Spinal cord (tissue), 10 donors: ENCODE measurements around the gene CHN2. TPM values are rescaled to one million over a fixed set of nuclear protein-coding genes. Genes with fewer than 3 reads are reported as not detected.

Source experiments
- DNase-seq, 6 donors: peaks; one replicate each; pipeline versions ENCODE4 v3.0.0 to v3.0.0-alpha.2; 2013 to 2015; ENCODE audit warnings: low spot score in 6 of 6, low read depth in 4 of 6
- H3K27ac ChIP-seq: one replicate; pipeline ENCODE4 v1.5.1; 2013; ENCODE audit warnings: low read depth, low read length, control low read depth
- H3K27me3 ChIP-seq: one replicate; pipeline ENCODE4 v1.6.1; 2013; ENCODE audit warnings: low read length; ENCODE audit not compliant: control insufficient read depth, insufficient read depth
- H3K36me3 ChIP-seq: one replicate; pipeline ENCODE4 v1.6.1; 2013; ENCODE audit warnings: low read length; ENCODE audit not compliant: control insufficient read depth, insufficient read depth
- H3K4me1 ChIP-seq: one replicate; pipeline ENCODE4 v1.6.1; 2013; ENCODE audit warnings: low read length; ENCODE audit not compliant: control insufficient read depth, insufficient read depth
- H3K4me3 ChIP-seq: one replicate; pipeline ENCODE4 v1.5.1; 2013; ENCODE audit warnings: low read depth, low read length, control low read depth
- H3K9me3 ChIP-seq: one replicate; pipeline ENCODE4 v1.6.1; 2013; ENCODE audit warnings: low read length; ENCODE audit not compliant: control insufficient read depth, insufficient read depth
- WGBS: methylation state at CpG from one replicate; pipeline ENCODE4 v1.1.5; 2013; ENCODE audit warnings: missing lambda C conversion rate; ENCODE audit not compliant: insufficient coverage; 5-methylcytosine and 5-hydroxymethylcytosine counted together
- polyA plus RNA-seq, 2 donors: library from polyadenylated mRNA; unstranded; fragments of 120-200 nt; gene quantifications; one replicate each; pipeline ENCODE4 v1.2.1, GENCODE V29; 2013; ENCODE audit not compliant: insufficient read length in 2 of 2
- total RNA-seq, 2 donors: library from RNA; depleted of rRNA in 1 of 2; stranded (reverse); fragments of 120-200 nt in 1 of 2; fragments of >200 nt in 1 of 2; gene quantifications; one replicate each; pipeline versions ENCODE4 v1.2.3 to v1.2.4, GENCODE V29; 2013 to 2014
- donor health status: healthy.

The CHN2 gene
- total and polyA plus RNA-seq, 4 donors = 17.9 to 30.5 (median 21.4) TPM

GRCh38 chr7:29179115-29179514 is 15.5 kb upstream of the CHN2 start:
- Histone ChIP-seq H3K9me3 (no peaks in the 10 kb centered on the region), H3K4me1 (no peaks in the 10 kb centered on the region), H3K36me3 (no peaks in the 10 kb centered on the region), H3K4me3 (no peak overlapping the region), H3K27me3 (no peaks in the 10 kb centered on the region), H3K27ac (no peak overlapping the region)
- no peak for DNase-seq
- WGBS = no CpG with 5 or more reads among the region's 1 CpG

GRCh38 chr7:29184599-29184998 is 10.0 kb upstream of the CHN2 start:
- DNase-seq = no peak
- no peak overlapping the region for H3K27ac ChIP-seq

GRCh38 chr7:29185613-29186012 is 9.0 kb upstream of the CHN2 start:
- WGBS = 100% methylated on average over 4 of the region's 6 CpGs

More at GRCh38 chr7:29184599-29184998, 10.0 kb upstream of the CHN2 start:
- peaks cover 1% of the 10 kb centered on the region for H3K4me1 ChIP-seq
- no CpG with 5 or more reads among the region's 2 CpGs for WGBS
- no peak overlapping the region for H3K4me3 ChIP-seq
- H3K36me3 ChIP-seq = no peaks in the 10 kb centered on the region
- H3K27me3 ChIP-seq = no peaks in the 10 kb centered on the region
- H3K9me3 ChIP-seq = no peaks in the 10 kb centered on the region

GRCh38 chr7:29189743-29190201 is 4.8 kb upstream of the CHN2 start:
- H3K4me1 ChIP-seq = peaks cover 12% of the 10 kb centered on the region
- H3K27ac ChIP-seq = no peak overlapping the region
- DNase-seq = peak in 4 of 6 donors; percentile 32 to 90 (median 66)
- peak overlapping the region; percentile 17 for H3K4me3 ChIP-seq
- H3K36me3 ChIP-seq = no peaks in the 10 kb centered on the region
- WGBS = 0% methylated on average over 10 of the region's 16 CpGs
- no peaks in the 10 kb centered on the region for H3K9me3 ChIP-seq
- H3K27me3 ChIP-seq = peaks cover 20% of the 10 kb centered on the region

More at GRCh38 chr7:29185613-29186012, 9.0 kb upstream of the CHN2 start:
- no peak overlapping the region for H3K4me3 ChIP-seq
- DNase-seq = no peak
- H3K36me3 ChIP-seq = no peaks in the 10 kb centered on the region
- H3K27ac ChIP-seq = no peak overlapping the region
- peaks cover 5% of the 10 kb centered on the region for H3K4me1 ChIP-seq
- H3K27me3 ChIP-seq = peaks cover 2% of the 10 kb centered on the region
- H3K9me3 ChIP-seq = no peaks in the 10 kb centered on the region

GRCh38 chr7:29190349-29191045 is 4.1 kb upstream of the CHN2 start:
- peaks cover 19% of the 10 kb centered on the region for H3K4me1 ChIP-seq
- H3K4me3 ChIP-seq = no peak overlapping the region
- no peak overlapping the region for H3K27ac ChIP-seq
- peak in 1 of 6 donors; percentile 44 for DNase-seq
- no peaks in the 10 kb centered on the region for H3K36me3 ChIP-seq
- H3K9me3 ChIP-seq = no peaks in the 10 kb centered on the region
- WGBS = 80% methylated on average over 1 of the region's 5 CpGs
- H3K27me3 ChIP-seq = peaks cover 24% of the 10 kb centered on the region

- H3K27ac ChIP-seq = no peak overlapping the region
- no peak for DNase-seq
- peaks cover 19% of the 10 kb centered on the region for H3K4me1 ChIP-seq
- no peaks in the 10 kb centered on the region for H3K9me3 ChIP-seq
- H3K27me3 ChIP-seq = peaks cover 39% of the 10 kb centered on the region
- WGBS = no CpG with 5 or more reads among the region's 1 CpG
- no peak overlapping the region for H3K4me3 ChIP-seq
- H3K36me3 ChIP-seq = no peaks in the 10 kb centered on the region
Observed at GRCh38 chr7:29192323-29192722, 2.3 kb upstream of the CHN2 start.

GRCh38 chr7:29192811-29193210 is 1.8 kb upstream of the CHN2 start:
- H3K27ac ChIP-seq = no peak overlapping the region
- peaks cover 41% of the 10 kb centered on the region for H3K27me3 ChIP-seq
- no peaks in the 10 kb centered on the region for H3K36me3 ChIP-seq
- H3K9me3 ChIP-seq = no peaks in the 10 kb centered on the region
- WGBS = 100% methylated on average over 6 of the region's 8 CpGs
- H3K4me3 ChIP-seq = no peak overlapping the region
- peaks cover 19% of the 10 kb centered on the region for H3K4me1 ChIP-seq
- DNase-seq = no peak

GRCh38 chr7:29193316-29194205 is 1.0 kb upstream of the CHN2 start:
- H3K4me1 ChIP-seq = peaks cover 19% of the 10 kb centered on the region
- 10% methylated on average over 23 of the region's 26 CpGs for WGBS
- no peaks in the 10 kb centered on the region for H3K9me3 ChIP-seq
- peaks cover 41% of the 10 kb centered on the region for H3K27me3 ChIP-seq
- H3K27ac ChIP-seq = no peak overlapping the region
- DNase-seq = peak in 2 of 6 donors; percentile 60 to 62
- peak overlapping the region; percentile 33 for H3K4me3 ChIP-seq
- no peaks in the 10 kb centered on the region for H3K36me3 ChIP-seq

GRCh38 chr7:29194206-29194593 is 375 bp upstream of the CHN2 start:
- under 1% methylated on average over 30 of the region's 40 CpGs for WGBS
- Histone ChIP-seq H3K4me1 (peaks cover 19% of the 10 kb centered on the region), H3K27ac (no peak overlapping the region), H3K9me3 (no peaks in the 10 kb centered on the region), H3K36me3 (no peaks in the 10 kb centered on the region), H3K27me3 (peaks cover 41% of the 10 kb centered on the region), H3K4me3 (peak overlapping the region; percentile 75)
- peak in 3 of 6 donors; percentile 14 to 81 (median 76) for DNase-seq
